ENCODE results near the gene CLCN2.

DNA sequence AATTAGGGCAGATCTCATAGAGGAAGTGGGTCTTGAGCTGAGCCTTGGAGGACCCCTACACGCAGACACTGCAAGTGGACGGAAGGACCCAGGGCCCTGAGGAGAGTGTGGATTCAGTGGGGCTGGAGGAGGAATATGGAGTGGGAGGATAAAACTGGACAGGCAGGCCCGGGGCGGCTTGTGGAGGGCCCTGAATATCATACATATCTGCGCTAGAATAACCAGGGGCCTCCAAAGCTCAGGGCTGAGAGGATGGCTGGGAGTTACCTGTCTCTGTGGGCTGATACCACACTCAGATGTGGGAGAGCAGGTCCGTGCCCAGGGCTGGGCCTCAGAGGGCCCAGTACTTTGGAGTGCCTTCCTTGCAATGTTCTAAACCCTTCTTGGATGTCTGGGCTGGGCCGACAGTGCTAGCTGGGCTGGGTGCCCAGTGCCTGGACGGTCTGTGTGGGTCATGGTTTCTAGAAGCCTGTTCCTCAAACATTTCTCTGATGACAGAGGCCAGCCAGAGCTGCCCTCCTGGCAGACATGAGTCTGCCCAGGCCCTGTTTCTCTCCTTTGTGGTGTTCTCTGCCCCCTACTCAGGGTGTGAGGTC lies 48.0 kb upstream of the CLCN2 start:
- TF ChIP-seq, protein P1, sequence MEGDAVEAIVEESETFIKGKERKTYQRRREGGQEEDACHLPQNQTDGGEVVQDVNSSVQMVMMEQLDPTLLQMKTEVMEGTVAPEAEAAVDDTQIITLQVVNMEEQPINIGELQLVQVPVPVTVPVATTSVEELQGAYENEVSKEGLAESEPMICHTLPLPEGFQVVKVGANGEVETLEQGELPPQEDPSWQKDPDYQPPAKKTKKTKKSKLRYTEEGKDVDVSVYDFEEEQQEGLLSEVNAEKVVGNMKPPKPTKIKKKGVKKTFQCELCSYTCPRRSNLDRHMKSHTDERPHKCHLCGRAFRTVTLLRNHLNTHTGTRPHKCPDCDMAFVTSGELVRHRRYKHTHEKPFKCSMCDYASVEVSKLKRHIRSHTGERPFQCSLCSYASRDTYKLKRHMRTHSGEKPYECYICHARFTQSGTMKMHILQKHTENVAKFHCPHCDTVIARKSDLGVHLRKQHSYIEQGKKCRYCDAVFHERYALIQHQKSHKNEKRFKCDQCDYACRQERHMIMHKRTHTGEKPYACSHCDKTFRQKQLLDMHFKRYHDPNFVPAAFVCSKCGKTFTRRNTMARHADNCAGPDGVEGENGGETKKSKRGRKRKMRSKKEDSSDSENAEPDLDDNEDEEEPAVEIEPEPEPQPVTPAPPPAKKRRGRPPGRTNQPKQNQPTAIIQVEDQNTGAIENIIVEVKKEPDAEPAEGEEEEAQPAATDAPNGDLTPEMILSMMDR (IDR thresholded peaks at IDR 0.05) = no peak
- no peak for TF ChIP-seq POLR2A (IDR thresholded peaks at IDR 0.05)
